Measurements from ENCODE around the gene HELZ.
"Not testable (repeated sequence)": the region's sequence is repeated elsewhere in the genome, so short reads cannot be mapped to it uniquely, and the experiment has no call there.

DNA sequence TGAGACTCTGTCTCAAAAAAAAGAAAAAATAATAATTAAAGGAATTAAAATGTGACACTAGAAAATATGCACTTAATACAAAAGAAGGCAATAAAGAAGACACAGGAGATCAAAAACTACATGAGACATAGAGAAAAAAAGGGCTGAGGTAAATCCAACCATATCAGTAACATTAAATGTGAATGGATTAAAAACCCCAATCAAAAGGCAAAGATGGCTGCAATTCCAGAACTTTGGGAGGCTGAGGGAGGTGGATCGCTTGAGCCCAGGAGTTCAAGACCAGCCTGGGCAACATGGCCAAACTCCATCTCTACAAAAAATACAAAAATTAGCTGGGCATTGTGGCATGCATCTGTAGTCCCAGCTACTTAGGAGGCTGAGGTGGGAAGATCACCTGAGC, 103.0 kb downstream of the HELZ start:
- TF ChIP-seq NFIC (IDR thresholded peaks at IDR 0.05; ENCODE audit: borderline replicate concordance); TCF12 (IDR thresholded peaks at IDR 0.05); FOXM1 (IDR thresholded peaks at IDR 0.05; ENCODE audit: low read depth); EZH2phosphoT487 (IDR thresholded peaks at IDR 0.05; ENCODE audit: borderline replicate concordance, low read depth); POLR2AphosphoS5 (IDR thresholded peaks at IDR 0.05; ENCODE audit: low read depth, low read length): not testable (repeated sequence)
- TF ChIP-seq, protein P1, sequence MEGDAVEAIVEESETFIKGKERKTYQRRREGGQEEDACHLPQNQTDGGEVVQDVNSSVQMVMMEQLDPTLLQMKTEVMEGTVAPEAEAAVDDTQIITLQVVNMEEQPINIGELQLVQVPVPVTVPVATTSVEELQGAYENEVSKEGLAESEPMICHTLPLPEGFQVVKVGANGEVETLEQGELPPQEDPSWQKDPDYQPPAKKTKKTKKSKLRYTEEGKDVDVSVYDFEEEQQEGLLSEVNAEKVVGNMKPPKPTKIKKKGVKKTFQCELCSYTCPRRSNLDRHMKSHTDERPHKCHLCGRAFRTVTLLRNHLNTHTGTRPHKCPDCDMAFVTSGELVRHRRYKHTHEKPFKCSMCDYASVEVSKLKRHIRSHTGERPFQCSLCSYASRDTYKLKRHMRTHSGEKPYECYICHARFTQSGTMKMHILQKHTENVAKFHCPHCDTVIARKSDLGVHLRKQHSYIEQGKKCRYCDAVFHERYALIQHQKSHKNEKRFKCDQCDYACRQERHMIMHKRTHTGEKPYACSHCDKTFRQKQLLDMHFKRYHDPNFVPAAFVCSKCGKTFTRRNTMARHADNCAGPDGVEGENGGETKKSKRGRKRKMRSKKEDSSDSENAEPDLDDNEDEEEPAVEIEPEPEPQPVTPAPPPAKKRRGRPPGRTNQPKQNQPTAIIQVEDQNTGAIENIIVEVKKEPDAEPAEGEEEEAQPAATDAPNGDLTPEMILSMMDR (IDR thresholded peaks at IDR 0.05): not testable (repeated sequence)
- TF ChIP-seq, protein P2, sequence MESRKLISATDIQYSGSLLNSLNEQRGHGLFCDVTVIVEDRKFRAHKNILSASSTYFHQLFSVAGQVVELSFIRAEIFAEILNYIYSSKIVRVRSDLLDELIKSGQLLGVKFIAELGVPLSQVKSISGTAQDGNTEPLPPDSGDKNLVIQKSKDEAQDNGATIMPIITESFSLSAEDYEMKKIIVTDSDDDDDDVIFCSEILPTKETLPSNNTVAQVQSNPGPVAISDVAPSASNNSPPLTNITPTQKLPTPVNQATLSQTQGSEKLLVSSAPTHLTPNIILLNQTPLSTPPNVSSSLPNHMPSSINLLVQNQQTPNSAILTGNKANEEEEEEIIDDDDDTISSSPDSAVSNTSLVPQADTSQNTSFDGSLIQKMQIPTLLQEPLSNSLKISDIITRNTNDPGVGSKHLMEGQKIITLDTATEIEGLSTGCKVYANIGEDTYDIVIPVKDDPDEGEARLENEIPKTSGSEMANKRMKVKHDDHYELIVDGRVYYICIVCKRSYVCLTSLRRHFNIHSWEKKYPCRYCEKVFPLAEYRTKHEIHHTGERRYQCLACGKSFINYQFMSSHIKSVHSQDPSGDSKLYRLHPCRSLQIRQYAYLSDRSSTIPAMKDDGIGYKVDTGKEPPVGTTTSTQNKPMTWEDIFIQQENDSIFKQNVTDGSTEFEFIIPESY (IDR thresholded peaks at IDR 0.05; ENCODE audit: borderline replicate concordance, low read depth): not testable (repeated sequence)
